ENCODE results near the gene SUSD2.
"Not testable (repeated sequence)": the region's sequence is repeated elsewhere in the genome, so short reads cannot be mapped to it uniquely, and the experiment has no call there.

Gene SUSD2

GRCh38 chr22:24178021-24178431 is 3.3 kb upstream of the SUSD2 start:
- no peak for DNase-seq

- DNase-seq: peak; percentile 78
Observed at GRCh38 chr22:24178502-24179440, 2.5 kb upstream of the SUSD2 start.

DNA sequence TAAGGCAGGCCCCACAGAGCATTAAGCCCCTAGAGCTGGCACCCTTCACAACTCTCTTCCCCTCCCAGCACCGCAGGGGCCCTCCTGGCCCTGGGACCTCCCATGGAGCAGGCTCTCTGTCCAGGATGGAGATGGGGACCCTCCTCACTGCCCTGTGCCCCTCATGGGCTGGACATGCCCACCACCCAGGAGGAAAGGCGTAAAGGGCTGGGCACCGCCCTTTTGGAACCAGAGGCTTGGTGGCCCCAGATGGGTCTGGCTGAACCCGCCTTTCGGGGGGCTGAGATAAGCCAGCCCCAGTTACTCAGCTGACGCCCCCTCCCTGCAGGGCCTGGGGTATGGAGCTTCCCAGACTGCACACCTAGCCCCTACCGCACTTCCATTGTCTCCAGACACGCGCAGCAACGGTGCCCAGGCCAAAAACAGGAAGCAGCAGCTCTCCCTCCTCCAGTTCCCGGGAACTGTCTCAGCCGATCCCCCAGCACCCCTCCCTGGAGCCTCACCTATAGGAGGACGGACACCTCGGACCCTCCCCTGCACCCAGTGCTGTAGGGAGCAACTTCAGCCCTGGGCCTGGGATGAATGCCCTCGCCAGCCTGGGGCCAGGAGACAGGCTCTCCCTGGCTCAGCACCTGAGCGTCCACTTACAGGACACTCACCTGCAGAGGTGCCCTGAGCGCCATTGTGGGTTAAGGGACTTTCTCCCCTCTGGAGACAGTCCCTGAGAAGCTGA is 1.6 kb upstream of the SUSD2 start:
- DNase-seq: no peak

GRCh38 chr22:24180316-24181087 is 785 bp upstream of the SUSD2 start:
- DNase-seq: no peak

DNA sequence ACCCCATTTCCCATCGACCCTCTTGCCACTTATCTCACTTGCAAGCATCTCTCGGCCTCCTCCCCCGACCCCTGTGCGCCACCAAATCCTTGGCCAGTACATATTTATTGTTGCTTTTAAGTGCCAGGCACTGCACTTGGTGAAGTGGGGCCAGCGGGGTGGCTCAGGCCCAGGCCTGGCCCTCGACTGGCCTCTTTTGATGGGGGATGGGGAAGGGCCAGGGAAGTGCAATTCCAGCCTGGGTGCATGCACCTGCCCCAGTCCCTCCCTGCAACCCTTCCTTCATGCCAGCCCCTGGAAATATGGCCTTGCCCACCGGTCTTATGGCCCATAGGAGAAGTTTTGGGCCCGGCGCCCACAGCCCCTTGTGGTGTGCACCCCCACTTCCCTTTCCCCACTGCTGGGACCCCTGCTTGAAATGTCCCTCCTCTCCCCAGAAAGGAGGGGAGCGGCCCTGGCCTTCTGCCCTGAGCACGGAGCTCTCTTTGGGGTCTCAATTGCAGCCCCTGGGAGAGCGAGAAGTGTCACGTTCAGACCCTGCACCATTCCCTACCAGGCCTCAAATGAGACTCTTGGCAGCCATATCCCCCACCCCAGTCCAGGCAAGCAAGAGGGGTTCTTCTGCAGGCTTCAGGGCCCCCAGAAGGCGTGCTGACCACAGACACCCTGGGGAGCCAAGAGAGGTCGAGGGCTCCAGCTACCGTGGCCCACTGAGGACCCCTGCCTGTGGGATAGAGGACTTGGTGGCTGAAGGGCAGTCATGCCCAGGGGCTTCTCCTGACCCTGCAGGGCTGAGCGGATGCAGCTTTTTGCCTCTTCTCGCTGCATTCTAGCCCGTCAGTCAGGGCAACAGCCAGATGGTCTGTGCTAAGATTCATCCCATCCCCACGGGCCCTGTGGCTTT is 961 bp downstream of the SUSD2 start:
- DNase-seq: no peak

- not testable (repeated sequence) for DNase-seq
Observed at GRCh38 chr22:24182900-24183246, 1.6 kb downstream of the SUSD2 start.

- DNase-seq: no peak
Observed at GRCh38 chr22:24183321-24184031, 2.2 kb downstream of the SUSD2 start.

- DNase-seq: no peak
Observed at GRCh38 chr22:24184057-24184798, 2.9 kb downstream of the SUSD2 start.

- DNase-seq: no peak
Observed at GRCh38 chr22:24185001-24185500, 3.8 kb downstream of the SUSD2 start.

DNA sequence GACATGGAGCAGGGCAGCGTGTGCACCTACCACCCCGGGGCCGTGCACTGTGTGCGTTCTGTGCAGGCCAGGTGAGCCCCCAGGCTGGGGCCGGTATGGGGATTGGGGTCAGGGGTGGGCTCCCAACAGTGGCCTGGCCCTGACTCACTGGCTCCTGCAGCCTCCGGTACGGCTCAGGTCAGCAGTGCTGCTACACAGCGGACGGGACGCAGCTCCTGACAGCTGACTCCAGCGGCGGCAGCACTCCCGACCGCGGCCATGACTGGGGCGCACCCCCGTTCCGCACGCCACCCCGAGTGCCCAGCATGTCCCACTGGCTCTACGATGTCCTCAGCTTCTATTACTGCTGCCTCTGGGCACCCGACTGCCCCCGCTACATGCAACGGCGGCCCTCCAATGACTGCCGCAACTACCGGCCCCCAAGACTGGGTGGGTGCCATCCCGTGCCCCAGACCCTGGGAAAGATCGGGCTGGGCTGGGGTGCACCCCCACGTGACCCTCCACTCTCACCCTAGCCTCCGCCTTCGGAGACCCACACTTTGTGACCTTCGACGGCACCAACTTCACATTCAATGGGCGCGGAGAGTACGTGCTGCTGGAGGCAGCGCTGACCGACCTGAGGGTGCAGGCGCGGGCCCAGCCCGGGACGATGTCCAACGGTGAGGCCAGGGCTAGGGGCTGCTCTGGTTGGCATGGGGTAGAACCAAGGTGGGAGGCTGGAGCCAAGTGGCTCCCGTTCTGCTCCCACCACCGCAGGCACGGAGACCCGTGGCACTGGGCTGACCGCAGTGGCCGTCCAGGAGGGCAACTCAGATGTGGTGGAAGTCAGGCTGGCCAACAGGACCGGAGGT is 4.4 kb downstream of the SUSD2 start:
- DNase-seq: no peak

DNA sequence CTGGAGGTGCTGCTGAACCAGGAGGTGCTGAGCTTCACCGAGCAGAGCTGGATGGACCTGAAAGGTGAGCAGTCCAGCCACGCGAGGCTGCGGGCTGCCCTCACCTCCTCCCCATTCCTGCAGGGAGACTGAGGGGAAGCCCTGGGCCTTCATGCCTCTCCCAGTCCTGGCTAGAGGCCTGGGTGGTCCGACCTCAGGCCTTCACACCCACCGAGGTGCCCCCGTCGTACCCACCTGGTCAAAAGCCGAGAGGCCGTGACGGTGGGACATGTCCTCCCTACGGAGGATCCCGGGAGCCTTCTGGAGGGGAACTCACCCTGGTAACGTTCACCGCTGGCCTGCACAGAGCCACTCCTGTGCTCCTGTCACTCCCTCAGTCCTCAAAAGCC is 5.1 kb downstream of the SUSD2 start:
- no peak for DNase-seq

- DNase-seq: no peak
Observed at GRCh38 chr22:24186892-24187670, 5.8 kb downstream of the SUSD2 start.

DNA sequence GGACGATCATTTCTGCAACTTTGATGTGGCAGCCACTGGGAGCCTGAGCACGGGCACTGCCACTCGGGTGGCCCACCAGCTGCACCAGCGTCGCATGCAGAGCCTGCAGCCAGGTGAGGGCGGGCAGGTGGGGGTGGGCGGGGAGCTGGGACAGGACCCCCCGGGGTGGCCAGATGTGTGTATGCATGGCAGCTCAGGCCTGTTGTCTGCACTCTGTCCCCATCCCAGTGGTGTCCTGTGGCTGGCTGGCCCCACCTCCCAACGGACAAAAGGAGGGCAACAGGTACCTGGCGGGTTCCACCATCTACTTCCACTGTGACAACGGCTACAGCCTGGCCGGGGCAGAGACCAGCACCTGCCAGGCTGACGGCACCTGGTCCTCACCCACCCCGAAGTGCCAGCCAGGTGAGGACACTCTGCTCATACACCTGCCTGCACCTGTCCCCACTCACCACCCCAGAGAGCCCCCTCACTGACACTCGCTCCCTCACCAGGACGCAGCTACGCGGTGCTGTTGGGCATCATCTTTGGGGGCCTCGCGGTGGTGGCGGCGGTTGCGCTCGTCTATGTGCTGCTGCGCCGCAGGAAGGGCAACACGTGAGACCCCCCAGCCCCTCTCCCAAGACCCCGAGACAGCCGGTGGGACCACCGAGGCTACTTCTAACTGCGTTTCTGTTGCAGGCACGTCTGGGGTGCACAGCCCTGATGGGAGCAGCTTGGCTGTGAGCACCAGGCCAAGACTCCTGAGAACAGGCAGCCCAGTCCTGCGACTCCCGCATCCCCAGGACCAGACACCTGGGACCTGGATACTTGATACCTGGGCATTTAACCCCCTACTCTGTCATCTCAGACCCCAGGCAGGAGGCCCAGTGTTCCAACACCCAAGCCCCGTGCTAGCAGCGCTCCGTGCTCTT is 6.7 kb downstream of the SUSD2 start:
- DNase-seq: no peak

DNA sequence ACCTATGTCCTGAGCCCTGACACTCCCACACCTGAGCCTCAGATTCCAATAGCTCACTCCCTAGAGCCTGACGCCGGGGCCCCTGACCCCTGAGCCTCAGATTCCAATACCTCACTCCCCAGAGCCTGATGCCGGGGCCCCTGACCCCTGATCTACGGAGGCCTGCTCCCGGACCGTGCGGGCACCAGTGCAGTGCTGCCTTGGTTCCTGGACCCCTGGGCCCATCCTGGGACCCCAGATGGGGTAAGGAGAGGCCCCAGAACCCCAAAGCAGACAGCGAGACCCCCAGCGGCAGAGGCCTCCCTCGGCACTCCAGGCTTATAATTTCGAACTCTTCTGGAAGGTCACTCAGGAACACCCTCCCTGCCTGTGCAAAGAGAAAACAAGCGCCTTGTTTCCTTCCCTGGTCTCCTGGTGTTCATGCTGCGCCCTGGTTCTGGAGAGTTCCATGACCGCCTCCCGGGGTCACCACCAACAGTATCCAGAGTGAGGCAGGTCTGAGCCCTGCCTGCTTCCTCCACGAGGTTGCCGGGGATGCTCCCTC is 7.5 kb downstream of the SUSD2 start:
- DNase-seq: no peak

GRCh38 chr22:24189249-24190158 is 8.2 kb downstream of the SUSD2 start:
- DNase-seq: peak; percentile 21

DNA sequence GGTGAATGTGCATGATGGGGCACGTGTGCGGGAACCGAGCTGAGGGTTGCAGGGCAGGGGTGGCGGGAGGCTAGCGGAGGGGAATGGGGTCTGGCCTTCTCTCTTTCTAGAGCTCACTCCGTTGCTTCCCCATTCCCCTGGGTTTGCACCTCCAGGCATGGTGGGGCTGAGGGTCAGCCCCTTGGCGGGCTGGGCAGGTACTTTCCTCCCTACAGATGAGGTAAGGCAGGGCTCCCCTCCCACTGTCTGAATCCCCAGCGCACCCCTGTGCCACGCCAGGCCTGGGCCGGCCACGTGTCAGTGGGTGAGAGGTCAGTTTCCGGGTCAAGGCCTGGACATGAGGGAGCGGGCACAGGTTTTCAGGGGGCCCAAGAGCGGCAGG is 8.9 kb downstream of the SUSD2 start:
- DNase-seq: no peak
